Activated CD8-positive, alpha-beta memory T cell treated with anti-CD3 and anti-CD28 coated beads for 1 hour (primary cell): ENCODE measurements around the gene IQCK.

ENCODE experiments used
- DNase-seq, 2 donors: peaks; one replicate each; pipeline ENCODE4 v3.0.0-alpha.2; 2020; ENCODE audit warnings: low read depth in 1 of 2; ENCODE audit errors: extremely low read depth in 1 of 2

The IQCK gene

GRCh38 chr16:19698480-19699465, 19.3 kb upstream of the IQCK start:
- DNase-seq = no peak

DNA sequence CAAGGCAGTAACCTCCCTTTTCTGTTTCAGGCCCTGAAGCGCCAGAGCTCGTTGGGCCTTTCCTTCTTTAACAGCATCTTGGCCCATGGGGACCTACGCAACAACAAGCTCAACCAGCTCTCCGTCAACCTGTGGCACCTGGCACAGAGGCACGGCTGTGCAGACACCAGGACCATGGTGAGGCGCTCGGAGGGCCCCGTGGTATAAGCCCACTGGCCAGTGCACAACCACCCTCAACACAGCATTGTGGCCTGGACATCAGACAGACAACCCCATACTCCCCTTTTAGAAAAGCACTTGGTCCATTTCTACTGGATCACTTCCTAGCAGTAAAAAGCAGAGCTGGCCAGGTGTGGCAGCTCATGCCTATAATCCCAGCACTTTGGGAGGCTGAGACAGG, 18.6 kb upstream of the IQCK start:
- no peak for DNase-seq

- DNase-seq = no peak
Observed at GRCh38 chr16:19700319-19700781, 17.7 kb upstream of the IQCK start.

DNA sequence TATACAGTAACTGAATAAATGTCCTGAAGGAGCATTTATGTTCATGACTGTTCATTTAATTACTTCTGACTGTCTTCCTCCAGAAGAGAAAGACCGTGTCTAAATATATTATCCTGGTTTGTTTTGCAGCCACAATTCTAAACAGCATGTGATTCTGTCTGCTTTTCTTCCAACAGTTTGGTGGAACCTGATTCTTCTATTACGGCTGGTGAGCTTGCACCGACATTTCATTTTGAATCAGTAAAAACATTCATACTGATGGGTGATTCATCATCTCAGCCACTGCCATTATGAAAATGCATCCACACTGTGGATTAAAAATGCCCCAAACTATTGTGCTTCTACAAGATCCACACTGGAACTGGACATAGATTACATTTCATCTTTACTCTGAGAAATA, 17.0 kb upstream of the IQCK start:
- DNase-seq = no peak

DNA sequence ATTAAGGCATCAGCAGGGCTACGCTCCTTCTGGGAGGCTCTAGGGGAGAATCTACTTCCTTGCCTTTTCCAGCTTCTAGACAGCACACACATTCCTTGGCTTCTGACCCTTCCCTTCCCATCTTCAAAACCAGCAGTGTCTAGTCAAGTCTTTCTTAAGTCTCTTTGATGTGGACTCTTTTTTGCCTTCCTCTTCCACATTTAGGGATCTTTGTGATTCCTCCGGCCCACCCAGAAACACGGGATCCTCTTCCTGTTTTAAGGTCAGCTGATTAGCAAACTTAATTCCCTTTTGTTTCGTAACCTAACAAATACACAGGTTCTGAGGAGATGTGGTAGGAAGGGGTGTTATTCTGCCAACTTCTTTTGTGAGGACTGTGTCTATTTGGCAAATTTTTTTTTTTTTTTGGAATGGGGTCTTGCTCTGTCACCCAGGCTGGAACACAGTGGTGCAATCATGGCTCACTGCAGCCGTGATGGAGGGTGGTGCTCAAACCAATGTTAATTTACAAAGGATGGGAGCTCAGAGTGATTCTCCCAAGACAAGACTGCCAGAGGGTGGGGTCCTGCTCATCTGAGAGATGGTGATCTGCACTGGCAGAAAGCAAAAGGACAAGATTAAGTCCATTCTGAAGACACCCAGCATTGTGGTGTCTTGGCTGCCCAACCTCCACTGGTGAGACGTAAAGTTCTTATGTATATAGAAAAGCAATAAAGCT, 14.7 kb upstream of the IQCK start:
- DNase-seq = no peak

DNA sequence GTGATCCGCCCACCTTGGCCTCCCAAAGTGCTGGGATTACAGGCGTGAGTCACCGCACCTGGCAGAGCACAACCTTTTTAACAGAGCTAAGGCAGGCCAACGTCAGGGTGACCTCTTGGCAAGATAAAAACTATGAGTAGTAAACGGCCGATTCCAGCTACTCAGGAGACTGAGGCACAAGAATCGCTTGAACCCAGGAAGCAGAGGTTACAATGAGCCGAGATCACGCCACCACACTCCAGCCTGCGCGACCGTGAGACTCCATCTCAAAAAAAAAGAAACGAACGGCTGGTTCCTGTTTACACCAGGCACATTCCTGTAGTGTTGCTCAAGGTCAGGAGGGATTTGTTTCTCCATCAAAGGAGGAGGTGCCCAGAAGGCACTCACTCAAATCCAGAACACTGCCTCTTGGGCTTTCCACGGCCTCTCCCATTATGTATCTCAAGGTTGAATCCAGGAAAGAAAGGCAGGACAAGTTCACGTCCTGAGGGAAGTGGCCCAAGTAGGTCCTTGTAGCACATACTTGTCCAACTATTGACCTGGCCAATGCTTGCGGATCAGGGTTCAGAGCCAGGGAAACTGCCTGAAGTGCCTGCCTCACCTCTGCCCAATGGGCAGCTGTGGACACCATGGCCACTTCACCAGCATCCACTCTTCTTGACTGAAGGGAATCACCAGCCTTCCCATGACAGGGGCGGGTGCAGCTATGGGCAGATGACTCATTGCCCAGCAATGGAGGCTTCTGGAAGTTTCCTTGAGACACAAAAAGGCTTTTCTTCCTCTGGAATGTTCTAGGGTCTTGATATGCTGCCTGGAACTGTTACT, 13.5 kb upstream of the IQCK start:
- DNase-seq = no peak

- DNase-seq = no peak
Observed at GRCh38 chr16:19705146-19705501, 12.9 kb upstream of the IQCK start.

GRCh38 chr16:19705843-19706242, 12.2 kb upstream of the IQCK start:
- no peak for DNase-seq

- DNase-seq = no peak
Observed at GRCh38 chr16:19706846-19707245, 11.2 kb upstream of the IQCK start.

GRCh38 chr16:19707569-19708295, 10.3 kb upstream of the IQCK start:
- DNase-seq = no peak

DNA sequence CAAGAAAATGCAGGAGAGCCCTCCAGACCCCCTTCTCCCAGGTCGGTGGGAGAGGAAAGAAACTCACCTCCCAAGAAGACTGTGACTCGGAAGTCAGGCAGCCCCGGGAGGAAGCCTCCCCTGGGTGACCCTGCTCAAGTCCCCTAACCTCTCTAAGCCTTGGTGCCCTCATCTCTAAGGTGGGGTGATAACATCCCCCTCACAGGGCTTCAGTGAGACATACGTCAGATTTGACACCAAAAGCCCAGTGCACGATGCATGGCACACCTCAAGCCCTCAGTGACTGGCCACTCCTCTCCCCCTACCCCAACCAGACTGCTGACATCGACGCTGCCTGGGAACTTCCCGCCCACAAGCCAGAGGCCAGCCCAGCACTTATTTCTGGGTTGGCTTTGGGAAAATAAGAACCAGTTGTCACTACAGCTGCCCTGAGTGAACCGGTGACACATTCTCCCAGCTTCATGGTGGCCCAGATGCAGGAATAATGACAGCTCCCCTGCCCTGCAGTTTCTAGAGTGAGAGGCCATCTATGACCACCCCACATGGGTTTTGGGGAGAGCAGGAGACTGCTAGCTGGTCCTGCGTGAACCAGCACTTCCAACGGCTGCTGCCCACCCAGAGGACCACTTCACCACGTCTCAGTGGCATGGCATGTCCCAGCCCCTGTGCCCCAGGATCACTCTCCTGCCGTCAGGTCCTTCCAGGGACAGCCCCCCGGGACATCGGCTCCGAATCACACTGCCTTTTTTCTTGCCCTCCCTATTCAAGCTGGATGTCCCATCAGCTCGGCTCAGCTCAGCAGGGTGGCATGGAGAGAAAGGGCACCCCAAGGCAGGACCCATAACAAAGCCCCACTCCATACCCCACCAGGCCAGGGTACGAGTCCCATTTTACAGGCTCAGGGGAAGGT, 9.5 kb upstream of the IQCK start:
- DNase-seq = no peak

GRCh38 chr16:19709381-19710136, 8.5 kb upstream of the IQCK start:
- no peak for DNase-seq

GRCh38 chr16:19710191-19710908, 7.7 kb upstream of the IQCK start:
- DNase-seq = no peak

GRCh38 chr16:19710991-19711545, 7.0 kb upstream of the IQCK start:
- DNase-seq = no peak

DNA sequence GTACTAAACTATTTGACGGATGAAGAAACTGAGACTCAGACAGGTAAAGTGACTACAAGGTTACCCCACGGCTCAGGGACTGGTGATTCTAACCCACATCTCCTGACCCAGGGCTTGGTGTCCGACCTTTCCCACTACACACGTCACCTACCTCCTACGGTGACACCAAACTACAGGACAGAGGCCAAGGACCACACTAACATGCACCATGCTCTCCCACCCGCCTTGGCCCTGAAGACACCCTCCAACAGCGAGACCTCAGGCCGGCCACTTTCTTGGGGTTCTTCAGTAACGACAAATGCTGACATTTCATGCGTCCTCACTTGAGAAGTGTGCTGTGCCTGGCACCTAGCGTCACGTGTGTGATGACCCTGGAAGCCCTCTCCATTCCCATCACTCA, 6.4 kb upstream of the IQCK start:
- no peak for DNase-seq

- DNase-seq = no peak
Observed at GRCh38 chr16:19712418-19713058, 5.5 kb upstream of the IQCK start.

DNA sequence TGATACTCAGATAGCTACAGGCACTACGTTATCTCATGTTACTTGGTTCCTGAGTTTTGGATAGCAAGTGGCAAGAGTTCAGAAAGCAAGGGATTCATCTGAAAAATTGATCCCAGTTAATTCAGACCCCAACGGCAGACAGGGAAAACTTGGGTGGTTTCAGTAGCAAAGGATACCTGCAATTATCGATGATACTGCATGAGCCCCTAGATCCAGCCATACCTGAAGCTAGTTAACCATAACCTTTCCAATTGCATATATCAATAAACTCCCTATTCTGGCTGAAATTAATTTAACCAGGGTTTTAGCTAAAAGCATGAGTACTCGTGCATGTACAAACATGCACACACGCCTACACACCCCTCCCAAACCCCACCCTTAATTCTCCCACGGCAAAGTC, 4.4 kb upstream of the IQCK start:
- no peak for DNase-seq
